NB4 (cell line): ENCODE measurements around the gene FREY1.

Experiments
- CTCF ChIP-seq: IDR thresholded peaks from one replicate; pipeline ENCODE4 v1.5.1; 2012; ENCODE audit warnings: low read depth, low read length
- MAX ChIP-seq: IDR thresholded peaks from 2 replicates; pipeline ENCODE4 v1.6.1; 2011; ENCODE audit warnings: low read depth, low read length

DNA sequence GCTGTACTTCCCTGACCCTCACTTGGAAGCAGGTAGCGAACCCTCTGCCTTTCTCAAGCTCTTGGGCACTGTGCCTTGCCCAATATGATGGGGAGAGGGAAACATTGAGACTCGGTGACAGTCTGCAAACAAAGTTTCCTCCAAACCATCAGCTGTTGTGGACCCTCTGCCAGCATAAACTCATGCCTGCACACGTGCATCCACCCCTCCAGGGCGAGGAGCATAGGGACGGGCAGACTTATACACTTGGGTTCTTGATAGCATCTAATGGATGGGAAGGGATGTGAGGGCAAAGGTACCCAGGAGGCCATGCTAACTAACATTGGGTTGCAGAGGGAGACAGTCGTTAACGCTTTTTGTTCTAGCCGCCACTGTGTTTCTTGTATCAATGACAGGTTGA lies 29.9 kb downstream of the FREY1 start:
- no peak for TF ChIP-seq CTCF
- TF ChIP-seq MAX, result no peak
